ENCODE measurements around the gene TPRG1L. TPM values are rescaled to one million over a fixed set of nuclear protein-coding genes. Genes with fewer than 3 reads are reported as not detected.

TPRG1L gene
- total and polyA plus RNA-seq, 2 experiments from 2014 or later, result 6.2 to 20.3 TPM

DNA sequence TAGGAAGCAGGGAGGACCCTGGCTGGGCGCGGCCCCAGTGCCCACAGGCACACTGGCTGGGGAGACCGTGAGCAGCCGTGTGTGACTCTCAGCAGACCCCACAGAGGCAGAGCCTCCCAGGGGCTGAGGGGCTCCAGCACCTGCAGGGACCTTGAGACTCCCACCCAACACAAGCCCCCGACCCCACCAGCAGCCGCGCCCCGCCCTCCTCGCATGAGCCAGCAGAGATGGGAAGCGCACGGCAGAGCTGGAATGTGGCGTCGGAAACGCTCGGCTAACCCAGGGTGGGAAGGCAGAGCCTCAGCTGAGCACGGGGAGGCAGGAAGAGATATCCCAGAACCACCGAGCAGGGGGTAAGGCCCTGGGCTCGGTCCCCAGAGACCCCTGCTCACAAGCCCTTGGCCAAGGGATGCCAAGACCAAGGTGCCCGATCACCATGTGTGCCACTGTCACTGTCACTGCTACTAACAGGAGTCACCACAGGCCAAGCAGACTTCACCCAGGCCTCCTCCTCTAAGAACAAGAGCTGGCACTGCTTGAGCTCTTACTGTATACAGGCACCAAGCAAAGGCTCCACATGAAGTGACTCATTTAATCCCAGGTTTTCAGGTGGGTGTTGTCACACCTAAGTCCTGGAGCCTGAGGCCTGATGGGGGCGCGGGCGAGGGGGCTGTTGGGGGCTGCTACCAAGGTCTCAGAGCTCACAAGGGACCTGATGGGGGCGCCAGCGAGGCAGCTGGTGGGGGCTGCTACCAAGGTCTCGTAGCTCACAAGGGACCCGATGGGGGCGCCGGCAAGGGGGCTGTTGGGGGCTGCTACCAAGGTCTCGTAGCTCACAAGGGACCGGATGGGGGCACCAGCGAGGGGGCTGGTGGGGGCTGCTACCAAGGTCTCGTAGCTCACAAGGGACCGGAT, 33.6 kb upstream of the TPRG1L start:
- Mint-ChIP-seq H3K4me3 (no peak overlapping the region), H3K4me1 (peaks cover 27% of the 10 kb centered on the region), H3K9me3 (no peaks in the 10 kb centered on the region), H3K27me3 (ENCODE audit: insufficient read depth, low read depth, poor library complexity) (peaks cover 2% of the 10 kb centered on the region), H3K27ac (no peak overlapping the region), H3K36me3 (ENCODE audit: low read depth) (no peaks in the 10 kb centered on the region; the same call in 2 of the 3 replicates)
- DNase-seq (ENCODE audit: low spot score) (peak; percentile 70), ATAC-seq (peak; percentile 62)
- H3F3A ChIP-seq (replicated peaks; ENCODE audit: low read depth), result no peaks in the 10 kb centered on the region
- no peaks in the 10 kb centered on the region for H3K9me2 ChIP-seq (ENCODE audit: insufficient read depth)
- TF ChIP-seq, protein P1, sequence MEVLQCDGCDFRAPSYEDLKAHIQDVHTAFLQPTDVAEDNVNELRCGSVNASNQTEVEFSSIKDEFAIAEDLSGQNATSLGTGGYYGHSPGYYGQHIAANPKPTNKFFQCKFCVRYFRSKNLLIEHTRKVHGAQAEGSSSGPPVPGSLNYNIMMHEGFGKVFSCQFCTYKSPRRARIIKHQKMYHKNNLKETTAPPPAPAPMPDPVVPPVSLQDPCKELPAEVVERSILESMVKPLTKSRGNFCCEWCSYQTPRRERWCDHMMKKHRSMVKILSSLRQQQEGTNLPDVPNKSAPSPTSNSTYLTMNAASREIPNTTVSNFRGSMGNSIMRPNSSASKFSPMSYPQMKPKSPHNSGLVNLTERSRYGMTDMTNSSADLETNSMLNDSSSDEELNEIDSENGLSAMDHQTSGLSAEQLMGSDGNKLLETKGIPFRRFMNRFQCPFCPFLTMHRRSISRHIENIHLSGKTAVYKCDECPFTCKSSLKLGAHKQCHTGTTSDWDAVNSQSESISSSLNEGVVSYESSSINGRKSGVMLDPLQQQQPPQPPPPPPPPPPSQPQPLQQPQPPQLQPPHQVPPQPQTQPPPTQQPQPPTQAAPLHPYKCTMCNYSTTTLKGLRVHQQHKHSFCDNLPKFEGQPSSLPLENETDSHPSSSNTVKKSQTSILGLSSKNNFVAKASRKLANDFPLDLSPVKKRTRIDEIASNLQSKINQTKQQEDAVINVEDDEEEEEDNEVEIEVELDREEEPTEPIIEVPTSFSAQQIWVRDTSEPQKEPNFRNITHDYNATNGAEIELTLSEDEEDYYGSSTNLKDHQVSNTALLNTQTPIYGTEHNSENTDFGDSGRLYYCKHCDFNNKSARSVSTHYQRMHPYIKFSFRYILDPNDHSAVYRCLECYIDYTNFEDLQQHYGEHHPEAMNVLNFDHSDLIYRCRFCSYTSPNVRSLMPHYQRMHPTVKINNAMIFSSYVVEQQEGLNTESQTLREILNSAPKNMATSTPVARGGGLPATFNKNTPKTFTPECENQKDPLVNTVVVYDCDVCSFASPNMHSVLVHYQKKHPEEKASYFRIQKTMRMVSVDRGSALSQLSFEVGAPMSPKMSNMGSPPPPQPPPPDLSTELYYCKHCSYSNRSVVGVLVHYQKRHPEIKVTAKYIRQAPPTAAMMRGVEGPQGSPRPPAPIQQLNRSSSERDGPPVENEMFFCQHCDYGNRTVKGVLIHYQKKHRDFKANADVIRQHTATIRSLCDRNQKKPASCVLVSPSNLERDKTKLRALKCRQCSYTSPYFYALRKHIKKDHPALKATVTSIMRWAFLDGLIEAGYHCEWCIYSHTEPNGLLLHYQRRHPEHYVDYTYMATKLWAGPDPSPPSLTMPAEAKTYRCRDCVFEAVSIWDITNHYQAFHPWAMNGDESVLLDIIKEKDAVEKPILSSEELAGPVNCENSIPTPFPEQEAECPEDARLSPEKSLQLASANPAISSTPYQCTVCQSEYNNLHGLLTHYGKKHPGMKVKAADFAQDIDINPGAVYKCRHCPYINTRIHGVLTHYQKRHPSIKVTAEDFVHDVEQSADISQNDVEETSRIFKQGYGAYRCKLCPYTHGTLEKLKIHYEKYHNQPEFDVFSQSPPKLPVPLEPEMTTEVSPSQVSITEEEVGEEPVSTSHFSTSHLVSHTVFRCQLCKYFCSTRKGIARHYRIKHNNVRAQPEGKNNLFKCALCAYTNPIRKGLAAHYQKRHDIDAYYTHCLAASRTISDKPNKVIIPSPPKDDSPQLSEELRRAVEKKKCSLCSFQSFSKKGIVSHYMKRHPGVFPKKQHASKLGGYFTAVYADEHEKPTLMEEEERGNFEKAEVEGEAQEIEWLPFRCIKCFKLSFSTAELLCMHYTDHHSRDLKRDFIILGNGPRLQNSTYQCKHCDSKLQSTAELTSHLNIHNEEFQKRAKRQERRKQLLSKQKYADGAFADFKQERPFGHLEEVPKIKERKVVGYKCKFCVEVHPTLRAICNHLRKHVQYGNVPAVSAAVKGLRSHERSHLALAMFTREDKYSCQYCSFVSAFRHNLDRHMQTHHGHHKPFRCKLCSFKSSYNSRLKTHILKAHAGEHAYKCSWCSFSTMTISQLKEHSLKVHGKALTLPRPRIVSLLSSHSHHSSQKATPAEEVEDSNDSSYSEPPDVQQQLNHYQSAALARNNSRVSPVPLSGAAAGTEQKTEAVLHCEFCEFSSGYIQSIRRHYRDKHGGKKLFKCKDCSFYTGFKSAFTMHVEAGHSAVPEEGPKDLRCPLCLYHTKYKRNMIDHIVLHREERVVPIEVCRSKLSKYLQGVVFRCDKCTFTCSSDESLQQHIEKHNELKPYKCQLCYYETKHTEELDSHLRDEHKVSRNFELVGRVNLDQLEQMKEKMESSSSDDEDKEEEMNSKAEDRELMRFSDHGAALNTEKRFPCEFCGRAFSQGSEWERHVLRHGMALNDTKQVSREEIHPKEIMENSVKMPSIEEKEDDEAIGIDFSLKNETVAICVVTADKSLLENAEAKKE (CRISPR knock-in tag; IDR thresholded peaks at IDR 0.05), result no peak
- TF ChIP-seq JUNB (IDR thresholded peaks at IDR 0.05; ENCODE audit: unreplicated experiment), result no peak
- no peak for TF ChIP-seq ZNF331 (CRISPR knock-in tag; IDR thresholded peaks at IDR 0.05; ENCODE audit: low read depth)
- TF ChIP-seq, protein P2, sequence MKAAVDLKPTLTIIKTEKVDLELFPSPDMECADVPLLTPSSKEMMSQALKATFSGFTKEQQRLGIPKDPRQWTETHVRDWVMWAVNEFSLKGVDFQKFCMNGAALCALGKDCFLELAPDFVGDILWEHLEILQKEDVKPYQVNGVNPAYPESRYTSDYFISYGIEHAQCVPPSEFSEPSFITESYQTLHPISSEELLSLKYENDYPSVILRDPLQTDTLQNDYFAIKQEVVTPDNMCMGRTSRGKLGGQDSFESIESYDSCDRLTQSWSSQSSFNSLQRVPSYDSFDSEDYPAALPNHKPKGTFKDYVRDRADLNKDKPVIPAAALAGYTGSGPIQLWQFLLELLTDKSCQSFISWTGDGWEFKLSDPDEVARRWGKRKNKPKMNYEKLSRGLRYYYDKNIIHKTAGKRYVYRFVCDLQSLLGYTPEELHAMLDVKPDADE (IDR thresholded peaks at IDR 0.05), result no peak
- TF ChIP-seq EZH2phosphoT487 (IDR thresholded peaks at IDR 0.05; ENCODE audit: unreplicated experiment), result no peak
- TF ChIP-seq CTCF (conservative IDR thresholded peaks at IDR 0.05; ENCODE audit: low read depth in 2 of 2), result peak; percentile 41 to 65
- no peak for TF ChIP-seq NANOG (IDR thresholded peaks at IDR 0.05; ENCODE audit: borderline replicate concordance)
- no peak for TF ChIP-seq ZNF114 (CRISPR knock-in tag; IDR thresholded peaks at IDR 0.05)
- no peaks in the 10 kb centered on the region for H4K20me1 ChIP-seq (replicated peaks; ENCODE audit: insufficient read depth)
- peaks cover 7% of the 10 kb centered on the region; the same call in 1 of the 2 replicates for H3K4me1 ChIP-seq (ENCODE audit: insufficient read depth)
- H3K4me2 ChIP-seq, result no peak overlapping the region
- H3K36me3 ChIP-seq (ENCODE audit: insufficient read depth), result no peaks in the 10 kb centered on the region
- no peak overlapping the region for H2AFZ ChIP-seq
- H3K4me3 ChIP-seq, result no peak overlapping the region
- no peaks in the 10 kb centered on the region for H3K79me2 ChIP-seq (replicated peaks; ENCODE audit: insufficient read depth)
- H3K27ac ChIP-seq (ENCODE audit: low read depth), result no peak overlapping the region
- H3K27me3 ChIP-seq (ENCODE audit: insufficient read depth), result no peaks in the 10 kb centered on the region
